ENCODE data around the gene MACROD2. TPM values are rescaled to one million over a fixed set of nuclear protein-coding genes. Genes with fewer than 3 reads are reported as not detected.

Gene MACROD2
- polyA plus RNA-seq, 1 experiment, result 0.47 TPM

DNA sequence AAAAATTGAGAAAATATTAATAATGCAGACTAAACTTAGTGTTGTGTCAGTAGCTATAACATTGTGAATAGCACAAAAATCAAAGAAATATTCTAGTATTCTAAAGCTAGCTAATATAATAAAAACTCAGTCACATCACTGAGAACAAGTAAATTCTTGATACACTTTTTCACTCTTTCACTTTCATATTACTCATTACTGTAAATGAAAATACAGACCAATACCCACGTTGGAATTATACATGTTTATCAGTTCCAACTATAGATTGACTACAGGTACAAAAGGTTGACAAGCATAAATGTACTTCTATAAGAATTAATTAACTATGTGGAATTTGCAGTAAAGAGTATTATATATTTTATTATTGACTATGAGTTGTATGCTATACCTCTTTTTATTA, 1385.5 kb downstream of the MACROD2 start:
- H3K4me3 ChIP-seq (ENCODE audit: low read depth, low read length), result no peak overlapping the region
- no peaks in the 10 kb centered on the region for H3K36me3 ChIP-seq (ENCODE audit: control insufficient read depth, insufficient read depth, low read length)
- POLR2A ChIA-PET, result interaction anchor here (0.7 kb wide), 1 partner anchor 1005 kb away, joined by 4 read pairs; no protein-coding TSS in a partner anchor
- no peak for DNase-seq (ENCODE audit: low read depth)
- TF ChIP-seq, protein P1, sequence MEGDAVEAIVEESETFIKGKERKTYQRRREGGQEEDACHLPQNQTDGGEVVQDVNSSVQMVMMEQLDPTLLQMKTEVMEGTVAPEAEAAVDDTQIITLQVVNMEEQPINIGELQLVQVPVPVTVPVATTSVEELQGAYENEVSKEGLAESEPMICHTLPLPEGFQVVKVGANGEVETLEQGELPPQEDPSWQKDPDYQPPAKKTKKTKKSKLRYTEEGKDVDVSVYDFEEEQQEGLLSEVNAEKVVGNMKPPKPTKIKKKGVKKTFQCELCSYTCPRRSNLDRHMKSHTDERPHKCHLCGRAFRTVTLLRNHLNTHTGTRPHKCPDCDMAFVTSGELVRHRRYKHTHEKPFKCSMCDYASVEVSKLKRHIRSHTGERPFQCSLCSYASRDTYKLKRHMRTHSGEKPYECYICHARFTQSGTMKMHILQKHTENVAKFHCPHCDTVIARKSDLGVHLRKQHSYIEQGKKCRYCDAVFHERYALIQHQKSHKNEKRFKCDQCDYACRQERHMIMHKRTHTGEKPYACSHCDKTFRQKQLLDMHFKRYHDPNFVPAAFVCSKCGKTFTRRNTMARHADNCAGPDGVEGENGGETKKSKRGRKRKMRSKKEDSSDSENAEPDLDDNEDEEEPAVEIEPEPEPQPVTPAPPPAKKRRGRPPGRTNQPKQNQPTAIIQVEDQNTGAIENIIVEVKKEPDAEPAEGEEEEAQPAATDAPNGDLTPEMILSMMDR (IDR thresholded peaks at IDR 0.05; ENCODE audit: insufficient read depth, low read depth, low read length), result no peak
- CTCF ChIA-PET, result no interaction called here
- no peaks in the 10 kb centered on the region for H3K27me3 ChIP-seq (ENCODE audit: control insufficient read depth, insufficient read depth, low read length)

- CTCF ChIA-PET, result no interaction called here
- no peak for DNase-seq (ENCODE audit: low read depth)
- TF ChIP-seq, protein P1 (IDR thresholded peaks at IDR 0.05; ENCODE audit: insufficient read depth, low read depth, low read length), result no peak
- H3K27me3 ChIP-seq (ENCODE audit: control insufficient read depth, insufficient read depth, low read length), result no peaks in the 10 kb centered on the region
- H3K4me3 ChIP-seq (ENCODE audit: low read depth, low read length), result no peak overlapping the region
- POLR2A ChIA-PET, result no interaction called here
- no peaks in the 10 kb centered on the region for H3K36me3 ChIP-seq (ENCODE audit: control insufficient read depth, insufficient read depth, low read length)
These were observed 1391.9 kb downstream of the MACROD2 start for GRCh38 chr20:15387228-15387627.

DNA sequence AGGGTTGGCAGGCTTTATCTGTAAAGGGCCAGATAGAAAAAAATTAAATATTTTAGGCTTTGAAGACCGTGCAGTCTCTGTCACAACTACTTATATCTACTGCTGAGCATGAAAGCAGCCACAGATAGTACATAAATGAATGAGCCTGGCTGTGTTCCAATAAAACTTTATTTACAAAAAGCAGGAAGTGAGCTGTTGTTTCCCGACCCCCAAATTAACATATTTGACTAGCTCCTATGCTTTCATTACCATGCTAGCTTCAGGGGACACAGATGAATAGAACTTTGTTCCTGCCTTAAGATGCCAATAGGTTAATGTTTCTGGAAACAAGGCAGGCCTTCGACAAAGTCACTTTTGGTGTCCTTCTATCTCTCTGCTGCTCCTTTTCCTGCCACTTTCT, 1400.1 kb downstream of the MACROD2 start:
- Histone ChIP-seq H3K27me3 (ENCODE audit: control insufficient read depth, insufficient read depth, low read length) (no peaks in the 10 kb centered on the region), H3K4me3 (ENCODE audit: low read depth, low read length) (no peak overlapping the region), H3K36me3 (ENCODE audit: control insufficient read depth, insufficient read depth, low read length) (no peaks in the 10 kb centered on the region)
- ChIA-PET CTCF (no interaction called here), POLR2A (no interaction called here)
- no peak for DNase-seq (ENCODE audit: low read depth)
- TF ChIP-seq, protein P1 (IDR thresholded peaks at IDR 0.05; ENCODE audit: insufficient read depth, low read depth, low read length), result no peak

- Histone ChIP-seq H3K27me3 (ENCODE audit: control insufficient read depth, insufficient read depth, low read length) (no peaks in the 10 kb centered on the region), H3K4me3 (ENCODE audit: low read depth, low read length) (no peak overlapping the region), H3K36me3 (ENCODE audit: control insufficient read depth, insufficient read depth, low read length) (no peaks in the 10 kb centered on the region)
- TF ChIP-seq, protein P1 (IDR thresholded peaks at IDR 0.05; ENCODE audit: insufficient read depth, low read depth, low read length), result no peak
- ChIA-PET CTCF (no interaction called here), POLR2A (no interaction called here)
- no peak for DNase-seq (ENCODE audit: low read depth)
These were observed 1400.7 kb downstream of the MACROD2 start for GRCh38 chr20:15396026-15396425.

DNA sequence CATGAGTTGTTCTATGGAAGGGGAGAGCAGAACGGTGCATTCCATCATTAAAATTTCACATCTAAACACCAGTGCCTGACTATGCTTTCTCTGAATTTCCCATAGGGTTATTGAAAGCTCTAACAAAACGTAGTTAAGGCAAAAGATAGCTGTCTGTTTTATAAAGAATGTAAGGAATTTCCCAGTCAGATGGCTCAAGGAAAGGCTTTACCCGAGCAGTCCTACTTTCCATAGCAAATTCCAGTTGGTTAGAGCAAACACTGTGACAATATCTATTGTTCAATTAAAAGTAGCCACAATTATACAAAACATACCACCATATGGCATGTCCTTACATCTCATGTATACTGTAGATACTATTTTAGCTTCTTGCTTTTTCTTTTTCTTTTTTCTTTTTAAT, 1401.6 kb downstream of the MACROD2 start:
- ChIA-PET CTCF (no interaction called here), POLR2A (no interaction called here)
- Histone ChIP-seq H3K27me3 (ENCODE audit: control insufficient read depth, insufficient read depth, low read length) (no peaks in the 10 kb centered on the region), H3K36me3 (ENCODE audit: control insufficient read depth, insufficient read depth, low read length) (no peaks in the 10 kb centered on the region), H3K4me3 (ENCODE audit: low read depth, low read length) (no peak overlapping the region)
- TF ChIP-seq, protein P1 (IDR thresholded peaks at IDR 0.05; ENCODE audit: insufficient read depth, low read depth, low read length), result no peak
- DNase-seq (ENCODE audit: low read depth), result no peak

All from BJ (cell line).